Psoas muscle (tissue), 8 donors: ENCODE results near the gene EPB41. TPM values are rescaled to one million over a fixed set of nuclear protein-coding genes. Genes with fewer than 3 reads are reported as not detected.
A peak's percentile ranks its signal among the peaks of the same experiment; 100 is the strongest.

ENCODE experiments used
- ATAC-seq, 4 donors: fragments of 200-7000 bp; cut with Tn5 transposase; one replicate each; pipeline ENCODE4 v1.9.1; 2020; ENCODE audit warnings: moderate library complexity in 3 of 4, mild to moderate bottlenecking in 2 of 4
- DNase-seq, 2 donors: peaks; one replicate each; pipeline ENCODE4 v3.0.0-alpha.2; 2020
- H3K27ac ChIP-seq: fragments of 200-600 bp; one replicate; pipeline ENCODE4 v1.8.0; 2022
- H3K27me3 ChIP-seq, 3 donors: fragments of 200-600 bp in 1 of 3; one replicate each; pipeline versions ENCODE4 v1.6.1 to v1.8.0; 2013 to 2022; ENCODE audit warnings: low read length in 2 of 3, mild to moderate bottlenecking in 2 of 3, moderate library complexity in 1 of 3; ENCODE audit not compliant: insufficient read depth in 3 of 3
- H3K36me3 ChIP-seq, 2 donors: fragments of 200-600 bp in 1 of 2; one replicate each; pipeline versions ENCODE4 v1.6.1 to v1.8.0; 2013 to 2022; ENCODE audit warnings: low read depth in 1 of 2, mild to moderate bottlenecking in 1 of 2, moderate library complexity in 1 of 2; ENCODE audit not compliant: insufficient read depth in 1 of 2
- H3K4me1 ChIP-seq: fragments of 200-600 bp; one replicate; pipeline ENCODE4 v1.8.0; 2022
- H3K4me3 ChIP-seq: fragments of 200-600 bp; one replicate; pipeline ENCODE4 v1.8.0; 2022; ENCODE audit warnings: mild to moderate bottlenecking
- H3K9me3 ChIP-seq: fragments of 200-600 bp; one replicate; pipeline ENCODE4 v1.8.0; 2022
- CTCF ChIP-seq: fragments of 200-600 bp; IDR thresholded peaks from one replicate; pipeline ENCODE4 v1.8.0; 2022; ENCODE audit warnings: antibody characterized with exemption
- WGBS, 3 donors: extraction: QIAGEN DNeasy Blood & Tissue Kit; methylation state at CpG; one replicate each; pipeline versions ENCODE4 v1.1.6 to v1.1.7; 2013; 5-methylcytosine and 5-hydroxymethylcytosine counted together
- intact Hi-C, 2 donors: fragments of 100-400 bp; cut with DNase I; formaldehyde crosslinking; loops; one replicate each; pipeline versions ENCODE4 v1.11.0 to v1.14.2; 2022
- polyA plus RNA-seq, 3 donors: library from polyadenylated mRNA; stranded (reverse); fragments of 200-250 nt; gene quantifications; one replicate each; pipeline ENCODE4 v1.2.3, GENCODE V29; 2013
- total RNA-seq, 4 donors: library from RNA; stranded (reverse); fragmentation: NEBNext Ultra II Directional in 2 of 4; extraction: Animal tissue kit (Norgen Biotek cat#: 25700) in 2 of 4; gene quantifications; one replicate each; pipeline versions ENCODE4 v1.2.1 to v1.2.4, GENCODE V29; 2021 to 2023
- donor health status: healthy with polysubstance abuse.
- donor health status: DM: no; HTN: no; CAD: no; lungs with moderate emphysema.
- donor health status: Bipolar disorder and iron deficiency.
- donor health status: healthy.
- donor health status: DM: yes; HTN: yes; CAD: no.
- donor health status: DM: no; HTN: no; CAD: no.
- donor health status: DM: no; HTN: no; CAD: no.
- donor health status: DM: yes; HTN: yes; CAD: no.

EPB41 gene
- total and polyA plus RNA-seq, 7 donors: 2.0 to 28.2 (median 18.0) TPM

GRCh38 chr1:29113413-29114117, 199.2 kb downstream of the EPB41 start:
- no peaks in the 10 kb centered on the region for H3K4me1 ChIP-seq
- no peak for ATAC-seq
- H3K36me3 ChIP-seq: peaks cover 0 to 87% of the 10 kb centered on the region in 2 donors
- WGBS, 3 donors: 75 to 85% (median 75%) methylated on average over 6 of the region's 6 CpGs
- no peak for TF ChIP-seq CTCF
- H3K4me3 ChIP-seq: no peak overlapping the region
- H3K27ac ChIP-seq: no peak overlapping the region
- H3K27me3 ChIP-seq: no peaks in the 10 kb centered on the region
- no peak for DNase-seq
- H3K9me3 ChIP-seq: no peaks in the 10 kb centered on the region
- intact Hi-C loops: no loop called here

- no peak for TF ChIP-seq CTCF
- ATAC-seq: no peak
- no peak overlapping the region for H3K27ac ChIP-seq
- H3K9me3 ChIP-seq: no peaks in the 10 kb centered on the region
- peaks cover 0 to 81% of the 10 kb centered on the region in 2 donors for H3K36me3 ChIP-seq
- no peaks in the 10 kb centered on the region for H3K4me1 ChIP-seq
- no peak overlapping the region for H3K4me3 ChIP-seq
- no peak for DNase-seq
- H3K27me3 ChIP-seq: no peaks in the 10 kb centered on the region
- 79 to 90% (median 83%) methylated on average over 1 of the region's 1 CpG for WGBS, 3 donors
- intact Hi-C loops: no loop called here
These were observed 200.3 kb downstream of the EPB41 start for GRCh38 chr1:29114654-29115053.

DNA sequence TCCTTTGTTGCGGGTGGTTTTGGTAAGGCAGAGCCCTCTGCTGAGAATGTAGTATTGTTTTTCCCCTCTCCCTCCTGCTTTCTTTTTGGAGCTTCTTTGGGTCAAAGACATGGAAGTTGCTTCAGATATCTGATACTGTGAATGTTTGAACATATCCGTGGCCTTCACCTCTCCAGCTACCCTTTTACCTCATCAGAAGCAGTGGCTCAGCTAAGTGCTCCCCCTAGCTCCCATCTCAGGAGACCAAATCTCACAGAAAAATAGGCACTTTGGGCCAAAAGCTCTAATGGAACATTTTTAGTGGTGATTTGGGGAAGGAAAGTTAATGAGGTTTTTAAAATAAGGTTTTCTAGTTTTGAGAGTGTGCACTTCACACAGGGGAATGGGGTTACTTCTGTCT, 203.0 kb downstream of the EPB41 start:
- peak; percentile 7 for TF ChIP-seq CTCF

DNA sequence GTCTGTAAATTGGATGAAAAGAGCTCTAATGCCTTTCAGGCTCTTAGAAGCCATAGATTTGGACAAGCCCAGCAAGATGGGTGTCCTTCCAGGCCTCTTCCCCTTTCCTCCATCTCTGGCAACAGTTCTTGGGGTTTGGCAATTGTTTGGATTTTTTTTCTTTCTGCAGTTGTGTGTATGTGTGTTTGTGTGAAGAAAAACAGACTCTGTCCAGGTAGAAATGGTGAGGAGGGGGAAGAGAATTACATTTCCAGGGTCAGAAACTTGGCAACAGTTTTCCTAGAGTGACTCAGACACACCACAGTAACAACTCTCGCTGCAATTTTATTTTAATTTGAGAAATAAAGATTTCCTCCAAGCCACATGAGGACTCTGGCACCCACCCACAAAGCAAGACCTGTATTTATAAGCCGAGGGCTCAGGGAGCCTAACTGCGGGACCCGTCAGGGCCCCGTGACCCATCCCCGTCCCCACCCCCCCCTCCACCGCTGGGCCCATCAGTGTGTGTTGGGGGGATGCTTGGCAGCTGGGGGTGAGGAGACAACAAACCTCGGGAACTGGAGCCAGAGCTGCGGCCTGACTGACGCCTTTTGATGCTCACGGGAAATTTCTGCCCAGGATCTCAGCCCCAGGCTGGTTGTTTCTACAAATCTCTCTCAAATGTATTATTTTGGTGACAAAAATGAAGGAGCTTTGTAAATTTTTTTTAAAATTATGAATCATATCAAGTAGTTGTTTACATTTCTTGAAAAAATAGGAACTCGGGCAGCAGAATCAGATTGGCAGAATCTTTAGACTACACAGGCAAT, 205.0 kb downstream of the EPB41 start:
- H3K4me3 ChIP-seq: no peak overlapping the region
- peaks cover 0 to 38% of the 10 kb centered on the region in 2 donors for H3K36me3 ChIP-seq
- 86 to 90% (median 88%) methylated on average over 12 of the region's 12 CpGs for WGBS, 3 donors
- H3K27me3 ChIP-seq: peaks cover 0 to 37% (median 14%) of the 10 kb centered on the region in 3 donors
- intact Hi-C loops: no loop called here
- no peak for TF ChIP-seq CTCF
- ATAC-seq (no peak), DNase-seq (no peak)
- peaks cover 6% of the 10 kb centered on the region for H3K4me1 ChIP-seq
- no peak overlapping the region for H3K27ac ChIP-seq
- H3K9me3 ChIP-seq: no peaks in the 10 kb centered on the region

More for the DNA sequence above, 203.0 kb downstream of the EPB41 start:
- intact Hi-C loops: no loop called here
- DNase-seq (no peak), ATAC-seq (no peak)
- no peaks in the 10 kb centered on the region for H3K9me3 ChIP-seq
- no peak overlapping the region for H3K27ac ChIP-seq
- H3K4me3 ChIP-seq: no peak overlapping the region
- H3K4me1 ChIP-seq: peaks cover 6% of the 10 kb centered on the region
- H3K27me3 ChIP-seq: peaks cover 0 to 18% (median 9%) of the 10 kb centered on the region in 3 donors
- peaks cover 0 to 56% of the 10 kb centered on the region in 2 donors for H3K36me3 ChIP-seq
- 76 to 88% (median 77%) methylated on average over 2 of the region's 2 CpGs for WGBS, 3 donors
